Measurements from ENCODE around the gene PLA2G4D. TPM values are rescaled to one million over a fixed set of nuclear protein-coding genes. Genes with fewer than 3 reads are reported as not detected.

PLA2G4D gene
- total and polyA plus RNA-seq, 10 of the 15 experiments (the other 5 are each of a cell fraction or from before 2014, with no cell fraction given), result 0.03 TPM; not detected in 9

GRCh38 chr15:42141795-42142667, 47.7 kb upstream of the PLA2G4D start (continued):
- TF ChIP-seq RB1 (IDR thresholded peaks at IDR 0.05; ENCODE audit: borderline replicate concordance), result no peak

DNA sequence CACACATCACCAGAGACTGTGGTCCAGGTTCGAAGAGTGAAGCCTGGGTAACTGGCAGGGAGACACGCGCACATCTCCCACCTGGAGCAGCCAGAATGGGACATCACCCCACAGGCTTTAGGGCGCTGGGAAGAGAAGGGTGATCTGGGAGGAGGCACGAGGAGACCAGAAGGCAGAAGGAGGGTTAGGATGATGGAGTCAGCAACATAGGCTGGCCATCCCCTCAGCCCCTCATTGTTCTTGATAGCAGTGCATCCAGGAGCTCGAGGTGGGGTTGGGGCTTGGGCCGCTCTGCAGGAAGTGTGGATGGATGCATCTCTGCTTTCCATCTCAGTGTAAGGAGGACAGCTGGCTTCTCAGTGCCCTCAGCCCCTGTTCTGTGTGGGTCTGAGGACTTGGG, 46.9 kb upstream of the PLA2G4D start:
- ChIA-PET CTCF (no interaction called here), RAD21 (ENCODE audit: unreplicated experiment) (no interaction called here), SMC1A (ENCODE audit: uncharacterized antibody, unreplicated experiment) (no interaction called here), POLR2A (no interaction called here)
- Histone ChIP-seq H2AFZ (ENCODE audit: control insufficient read depth, low read depth, low read length) (no peak overlapping the region), H4K20me1 (ENCODE audit: control insufficient read depth, insufficient read depth) (no peaks in the 10 kb centered on the region), H3K9ac (ENCODE audit: control insufficient read depth, insufficient read depth, low read length) (no peak overlapping the region), H3K4me2 (ENCODE audit: control insufficient read depth, insufficient read depth) (no peak overlapping the region), H3K4me1 (ENCODE audit: control insufficient read depth, insufficient read depth, low read length) (no peaks in the 10 kb centered on the region), H3K79me2 (ENCODE audit: control insufficient read depth, insufficient read depth, low read length) (no peaks in the 10 kb centered on the region), H3K4me3 (no peak overlapping the region), H3K9me3 (replicated peaks; ENCODE audit: control insufficient read depth, insufficient read depth, low read length) (no peaks in the 10 kb centered on the region), H3K36me3 (ENCODE audit: control insufficient read depth in 2 of 2, insufficient read depth in 2 of 2, low read length in 1 of 2) (no peaks in the 10 kb centered on the region), H3K27me3 (replicated peaks in 1 of 2; ENCODE audit: control insufficient read depth in 2 of 2, insufficient read depth in 2 of 2, low read length in 1 of 2) (no peaks in the 10 kb centered on the region; a peak in 1 of 4 replicates), H3K27ac (ENCODE audit: control insufficient read depth, insufficient read depth) (no peak overlapping the region)
- no peak for ATAC-seq
- no peak for FAIRE-seq
- no TSS peak for BruUV-seq (replicated peaks)
- intact Hi-C loops (cut with micrococcal nuclease; ENCODE audit: unreplicated experiment) (no loop called here), in situ Hi-C loops (cut with MboI) (no loop called here)
- TF ChIP-seq NR2C1 (IDR thresholded peaks at IDR 0.05) (no peak), ZNF622 (IDR thresholded peaks at IDR 0.05) (no peak)
- DNase-seq (ENCODE audit: low read depth, low spot score), result no peak
- 30% methylated on average over 7 of the region's 7 CpGs for WGBS (ENCODE audit: insufficient coverage, insufficient replicate concordance, low lambda C conversion rate, missing lambda C conversion rate)

- no peak overlapping the region for H3K27ac ChIP-seq (ENCODE audit: control insufficient read depth, insufficient read depth)
- H3K9me3 ChIP-seq (replicated peaks; ENCODE audit: control insufficient read depth, insufficient read depth, low read length), result no peaks in the 10 kb centered on the region
- no peak for FAIRE-seq
- no peak overlapping the region for H3K4me3 ChIP-seq
- H3K4me2 ChIP-seq (ENCODE audit: control insufficient read depth, insufficient read depth), result no peak overlapping the region
- no peak overlapping the region for H2AFZ ChIP-seq (ENCODE audit: control insufficient read depth, low read depth, low read length)
- DNase-seq (ENCODE audit: low read depth, low spot score), result no peak
- SMC1A ChIA-PET (ENCODE audit: uncharacterized antibody, unreplicated experiment), result no interaction called here
- POLR2A ChIA-PET, result no interaction called here
- no peaks in the 10 kb centered on the region; a peak in 1 of 4 replicates for H3K27me3 ChIP-seq (replicated peaks in 1 of 2; ENCODE audit: control insufficient read depth in 2 of 2, insufficient read depth in 2 of 2, low read length in 1 of 2)
- WGBS (ENCODE audit: insufficient coverage, insufficient replicate concordance, low lambda C conversion rate, missing lambda C conversion rate), result 14% methylated on average over 7 of the region's 8 CpGs
- intact Hi-C loops (cut with micrococcal nuclease; ENCODE audit: unreplicated experiment) (no loop called here), in situ Hi-C loops (cut with MboI) (no loop called here)
- no peaks in the 10 kb centered on the region for H3K79me2 ChIP-seq (ENCODE audit: control insufficient read depth, insufficient read depth, low read length)
- no peaks in the 10 kb centered on the region for H4K20me1 ChIP-seq (ENCODE audit: control insufficient read depth, insufficient read depth)
- H3K4me1 ChIP-seq (ENCODE audit: control insufficient read depth, insufficient read depth, low read length), result no peaks in the 10 kb centered on the region
- no peak overlapping the region for H3K9ac ChIP-seq (ENCODE audit: control insufficient read depth, insufficient read depth, low read length)
- RAD21 ChIA-PET (ENCODE audit: unreplicated experiment), result no interaction called here
- no TSS peak for BruUV-seq (replicated peaks)
- CTCF ChIA-PET, result no interaction called here
- no peaks in the 10 kb centered on the region for H3K36me3 ChIP-seq (ENCODE audit: control insufficient read depth in 2 of 2, insufficient read depth in 2 of 2, low read length in 1 of 2)
- no peak for ATAC-seq
- TF ChIP-seq STAT1 (conservative IDR thresholded peaks at IDR 0.05) (no peak), MEF2B (IDR thresholded peaks at IDR 0.05; ENCODE audit: partially characterized antibody, poor library complexity, severe bottlenecking) (no peak), NR2C1 (IDR thresholded peaks at IDR 0.05) (no peak)
- TF ChIP-seq, protein P1, sequence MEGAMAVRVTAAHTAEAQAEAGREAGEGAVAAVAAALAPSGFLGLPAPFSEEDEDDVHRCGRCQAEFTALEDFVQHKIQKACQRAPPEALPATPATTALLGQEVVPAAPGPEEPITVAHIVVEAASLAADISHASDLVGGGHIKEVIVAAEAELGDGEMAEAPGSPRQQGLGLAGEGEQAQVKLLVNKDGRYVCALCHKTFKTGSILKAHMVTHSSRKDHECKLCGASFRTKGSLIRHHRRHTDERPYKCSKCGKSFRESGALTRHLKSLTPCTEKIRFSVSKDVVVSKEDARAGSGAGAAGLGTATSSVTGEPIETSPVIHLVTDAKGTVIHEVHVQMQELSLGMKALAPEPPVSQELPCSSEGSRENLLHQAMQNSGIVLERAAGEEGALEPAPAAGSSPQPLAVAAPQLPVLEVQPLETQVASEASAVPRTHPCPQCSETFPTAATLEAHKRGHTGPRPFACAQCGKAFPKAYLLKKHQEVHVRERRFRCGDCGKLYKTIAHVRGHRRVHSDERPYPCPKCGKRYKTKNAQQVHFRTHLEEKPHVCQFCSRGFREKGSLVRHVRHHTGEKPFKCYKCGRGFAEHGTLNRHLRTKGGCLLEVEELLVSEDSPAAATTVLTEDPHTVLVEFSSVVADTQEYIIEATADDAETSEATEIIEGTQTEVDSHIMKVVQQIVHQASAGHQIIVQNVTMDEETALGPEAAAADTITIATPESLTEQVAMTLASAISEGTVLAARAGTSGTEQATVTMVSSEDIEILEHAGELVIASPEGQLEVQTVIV (IDR thresholded peaks at IDR 0.05; ENCODE audit: borderline replicate concordance, partially characterized antibody), result no peak
- TF ChIP-seq, protein P2, sequence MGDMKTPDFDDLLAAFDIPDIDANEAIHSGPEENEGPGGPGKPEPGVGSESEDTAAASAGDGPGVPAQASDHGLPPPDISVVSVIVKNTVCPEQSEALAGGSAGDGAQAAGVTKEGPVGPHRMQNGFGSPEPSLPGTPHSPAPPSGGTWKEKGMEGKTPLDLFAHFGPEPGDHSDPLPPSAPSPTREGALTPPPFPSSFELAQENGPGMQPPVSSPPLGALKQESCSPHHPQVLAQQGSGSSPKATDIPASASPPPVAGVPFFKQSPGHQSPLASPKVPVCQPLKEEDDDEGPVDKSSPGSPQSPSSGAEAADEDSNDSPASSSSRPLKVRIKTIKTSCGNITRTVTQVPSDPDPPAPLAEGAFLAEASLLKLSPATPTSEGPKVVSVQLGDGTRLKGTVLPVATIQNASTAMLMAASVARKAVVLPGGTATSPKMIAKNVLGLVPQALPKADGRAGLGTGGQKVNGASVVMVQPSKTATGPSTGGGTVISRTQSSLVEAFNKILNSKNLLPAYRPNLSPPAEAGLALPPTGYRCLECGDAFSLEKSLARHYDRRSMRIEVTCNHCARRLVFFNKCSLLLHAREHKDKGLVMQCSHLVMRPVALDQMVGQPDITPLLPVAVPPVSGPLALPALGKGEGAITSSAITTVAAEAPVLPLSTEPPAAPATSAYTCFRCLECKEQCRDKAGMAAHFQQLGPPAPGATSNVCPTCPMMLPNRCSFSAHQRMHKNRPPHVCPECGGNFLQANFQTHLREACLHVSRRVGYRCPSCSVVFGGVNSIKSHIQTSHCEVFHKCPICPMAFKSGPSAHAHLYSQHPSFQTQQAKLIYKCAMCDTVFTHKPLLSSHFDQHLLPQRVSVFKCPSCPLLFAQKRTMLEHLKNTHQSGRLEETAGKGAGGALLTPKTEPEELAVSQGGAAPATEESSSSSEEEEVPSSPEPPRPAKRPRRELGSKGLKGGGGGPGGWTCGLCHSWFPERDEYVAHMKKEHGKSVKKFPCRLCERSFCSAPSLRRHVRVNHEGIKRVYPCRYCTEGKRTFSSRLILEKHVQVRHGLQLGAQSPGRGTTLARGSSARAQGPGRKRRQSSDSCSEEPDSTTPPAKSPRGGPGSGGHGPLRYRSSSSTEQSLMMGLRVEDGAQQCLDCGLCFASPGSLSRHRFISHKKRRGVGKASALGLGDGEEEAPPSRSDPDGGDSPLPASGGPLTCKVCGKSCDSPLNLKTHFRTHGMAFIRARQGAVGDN (IDR thresholded peaks at IDR 0.05), result no peak
These were observed 46.2 kb upstream of the PLA2G4D start for GRCh38 chr15:42140383-42141070.

Measured in GM12878 (cell line).